Lung (tissue), 12 donors: ENCODE measurements around the gene HS3ST4. TPM values are rescaled to one million over a fixed set of nuclear protein-coding genes. Genes with fewer than 3 reads are reported as not detected.

ENCODE experiments used
- ATAC-seq: fragments of 200-7000 bp; cut with Tn5 transposase; one replicate; pipeline ENCODE4 v1.9.1; 2020; ENCODE audit warnings: moderate number of reproducible peaks; ENCODE audit not compliant: insufficient read depth, low FRiP score
- DNase-seq, 3 donors: peaks; one replicate each; pipeline ENCODE4 v3.0.0-alpha.2; 2013 to 2017
- H3K27ac ChIP-seq, 2 donors: one replicate each; pipeline ENCODE4 v1.5.1; 2013; ENCODE audit warnings: mild to moderate bottlenecking in 2 of 2, moderate library complexity in 2 of 2, control low read depth in 1 of 2, inconsistent platforms in 1 of 2, low read depth in 1 of 2, low read length in 1 of 2
- H3K27me3 ChIP-seq, 3 donors: one replicate each; pipeline ENCODE4 v1.5.1; 2013; ENCODE audit warnings: low read length in 2 of 3; ENCODE audit not compliant: control insufficient read depth in 3 of 3, insufficient read depth in 3 of 3
- H3K36me3 ChIP-seq, 4 donors: one replicate each; pipeline ENCODE4 v1.5.1; 2013; ENCODE audit warnings: low read length in 4 of 4, mild to moderate bottlenecking in 1 of 4, moderate library complexity in 1 of 4; ENCODE audit not compliant: control insufficient read depth in 4 of 4, insufficient read depth in 4 of 4
- H3K4me1 ChIP-seq, 5 donors: one replicate each; pipeline ENCODE4 v1.5.1; 2013; ENCODE audit warnings: low read length in 5 of 5, mild to moderate bottlenecking in 2 of 5, moderate library complexity in 1 of 5; ENCODE audit not compliant: control insufficient read depth in 5 of 5, insufficient read depth in 5 of 5
- H3K4me3 ChIP-seq: one replicate; pipeline ENCODE4 v1.5.1; 2013; ENCODE audit warnings: mild to moderate bottlenecking, control low read depth, moderate library complexity
- H3K9ac ChIP-seq, 2 donors: one replicate each; pipeline ENCODE4 v1.5.1; 2013; ENCODE audit warnings: low read length in 2 of 2, control low read depth in 1 of 2; ENCODE audit not compliant: insufficient read depth in 1 of 2
- H3K9me3 ChIP-seq, 4 donors: one replicate each; pipeline ENCODE4 v1.5.1; 2013; ENCODE audit warnings: low read length in 3 of 4, mild to moderate bottlenecking in 1 of 4, moderate library complexity in 1 of 4; ENCODE audit not compliant: control insufficient read depth in 4 of 4, insufficient read depth in 3 of 4
- CTCF ChIP-seq: IDR thresholded peaks from 2 replicates; pipeline ENCODE4 v1.5.1; 2012; ENCODE audit warnings: mild to moderate bottlenecking; ENCODE audit errors: control extremely low read depth, extremely low read depth
- WGBS, 2 donors: extraction: QIAGEN DNeasy Blood & Tissue Kit; methylation state at CpG; one replicate each; pipeline ENCODE4 v1.1.7; 2013; 5-methylcytosine and 5-hydroxymethylcytosine counted together
- polyA plus RNA-seq, 2 donors: library from polyadenylated mRNA; stranded (reverse); fragments of 200-250 nt; gene quantifications; one replicate each; pipeline ENCODE4 v1.2.1, GENCODE V29; 2013
- total RNA-seq, 2 donors: library from RNA; depleted of rRNA in 1 of 2; stranded (reverse); fragments of >200 nt in 1 of 2; gene quantifications; one replicate each; pipeline ENCODE4 v1.2.1, GENCODE V29; 2014 to 2021
- donor health status: control.
- donor health status: control.
- donor health status: Bipolar disorder and iron deficiency.
- donor health status: healthy.
- donor health status: DM: yes; HTN: yes; CAD: no.

Gene HS3ST4
- total and polyA plus RNA-seq, 4 donors = 0.06 to 0.15 TPM; not detected in 2

GRCh38 chr16:25817876-25818275 lies 126.1 kb downstream of the HS3ST4 start:
- no peaks in the 10 kb centered on the region for H3K27me3 ChIP-seq
- no peak for ATAC-seq
- no peaks in the 10 kb centered on the region for H3K9me3 ChIP-seq
- no peaks in the 10 kb centered on the region for H3K4me1 ChIP-seq
- WGBS, 2 donors = 87 to 90% methylated on average over 4 of the region's 4 CpGs
- no peaks in the 10 kb centered on the region for H3K36me3 ChIP-seq
- no peak for TF ChIP-seq CTCF
- no peak overlapping the region for H3K27ac ChIP-seq
- DNase-seq = no peak
- no peak overlapping the region for H3K9ac ChIP-seq
- H3K4me3 ChIP-seq = no peak overlapping the region

DNA sequence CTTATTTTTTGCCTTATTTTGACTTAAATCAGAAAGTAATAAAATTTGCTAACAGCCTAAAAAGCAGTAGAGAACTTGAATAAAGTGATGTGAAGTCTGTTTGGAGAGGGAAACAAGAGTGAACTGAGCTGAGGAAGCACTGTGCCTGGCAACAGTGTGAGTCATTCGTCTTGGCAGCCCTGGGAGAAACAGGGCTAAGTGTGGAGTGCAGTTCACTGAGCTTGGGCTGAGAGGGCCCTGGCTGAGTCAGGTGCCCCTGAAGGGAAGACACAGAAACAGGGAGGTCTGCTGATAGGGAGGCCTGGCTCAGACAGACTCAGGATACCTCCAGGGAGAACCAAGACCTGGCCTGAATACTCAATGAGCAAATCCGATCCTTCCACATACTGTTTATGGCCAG lies 132.1 kb downstream of the HS3ST4 start:
- 69 to 85% methylated on average over 2 of the region's 2 CpGs for WGBS, 2 donors
- no peak for TF ChIP-seq CTCF
- Histone ChIP-seq H3K4me3 (no peak overlapping the region), H3K36me3 (no peaks in the 10 kb centered on the region), H3K4me1 (no peaks in the 10 kb centered on the region), H3K9me3 (no peaks in the 10 kb centered on the region), H3K9ac (no peak overlapping the region), H3K27ac (no peak overlapping the region), H3K27me3 (no peaks in the 10 kb centered on the region)
- DNase-seq (no peak), ATAC-seq (peak; percentile 55)

DNA sequence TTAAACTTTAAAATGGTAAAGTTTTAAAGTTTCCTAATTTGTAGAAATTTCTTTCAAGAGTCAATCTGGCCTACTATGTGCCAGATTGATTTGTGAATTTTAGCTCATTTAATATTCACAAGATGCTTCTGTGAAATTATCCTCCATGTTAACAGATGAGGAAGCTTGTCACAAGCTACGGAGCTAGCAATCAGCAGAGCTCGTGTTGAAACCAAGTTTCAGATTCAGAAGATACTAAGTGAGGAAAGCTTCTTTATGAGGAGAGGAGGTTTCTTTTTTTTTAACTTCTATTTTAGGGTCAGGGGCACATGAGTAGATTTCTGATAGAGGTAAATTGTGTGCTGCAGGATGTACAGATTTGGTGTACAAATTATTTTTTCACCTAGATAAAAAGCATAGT lies 135.9 kb downstream of the HS3ST4 start:
- Histone ChIP-seq H3K9ac (no peak overlapping the region), H3K36me3 (no peaks in the 10 kb centered on the region), H3K9me3 (no peaks in the 10 kb centered on the region), H3K27me3 (no peaks in the 10 kb centered on the region), H3K4me3 (no peak overlapping the region), H3K27ac (no peak overlapping the region), H3K4me1 (no peaks in the 10 kb centered on the region)
- TF ChIP-seq CTCF = no peak
- 54 to 66% methylated on average over 2 of the region's 2 CpGs for WGBS, 2 donors
- DNase-seq (no peak), ATAC-seq (no peak)

DNA sequence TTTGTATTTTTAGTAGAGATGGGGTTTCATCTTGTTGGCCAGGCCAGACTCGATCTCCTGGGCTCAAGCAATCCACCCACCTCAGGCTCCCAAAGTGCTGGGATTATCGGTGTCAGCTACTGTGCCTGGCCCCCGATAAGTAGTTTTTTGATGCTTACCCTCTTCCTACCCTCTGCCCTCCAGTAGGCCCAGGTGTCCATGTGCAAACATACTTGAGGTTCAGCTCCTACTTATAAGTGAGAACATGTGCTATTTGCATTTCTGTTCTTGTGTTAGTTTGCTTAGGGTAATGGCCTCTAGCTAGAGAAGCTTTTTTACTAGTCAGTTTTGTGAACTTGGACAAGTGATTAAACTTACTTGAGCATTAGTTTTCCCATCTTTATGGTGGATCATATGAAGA lies 136.8 kb downstream of the HS3ST4 start:
- no peak overlapping the region for H3K4me3 ChIP-seq
- no peak for TF ChIP-seq CTCF
- H3K9ac ChIP-seq = no peak overlapping the region
- no peaks in the 10 kb centered on the region for H3K9me3 ChIP-seq
- no peaks in the 10 kb centered on the region for H3K36me3 ChIP-seq
- 67 to 88% methylated on average over 3 of the region's 3 CpGs for WGBS, 2 donors
- no peaks in the 10 kb centered on the region for H3K27me3 ChIP-seq
- H3K4me1 ChIP-seq = no peaks in the 10 kb centered on the region
- DNase-seq = no peak
- no peak for ATAC-seq
- no peak overlapping the region for H3K27ac ChIP-seq
